GM21737 (cell line): ENCODE measurements around the gene LHFPL2.
"Not testable (repeated sequence)": the region's sequence is repeated elsewhere in the genome, so short reads cannot be mapped to it uniquely, and the experiment has no call there.

Experiments
- ATAC-seq: cut with Tn5 transposase; IDR thresholded peaks from one replicate; pipeline ENCODE4 v1.9.1; 2021; ENCODE audit warnings: mild to moderate bottlenecking, moderate library complexity; ENCODE audit not compliant: unreplicated experiment

LHFPL2 gene

DNA sequence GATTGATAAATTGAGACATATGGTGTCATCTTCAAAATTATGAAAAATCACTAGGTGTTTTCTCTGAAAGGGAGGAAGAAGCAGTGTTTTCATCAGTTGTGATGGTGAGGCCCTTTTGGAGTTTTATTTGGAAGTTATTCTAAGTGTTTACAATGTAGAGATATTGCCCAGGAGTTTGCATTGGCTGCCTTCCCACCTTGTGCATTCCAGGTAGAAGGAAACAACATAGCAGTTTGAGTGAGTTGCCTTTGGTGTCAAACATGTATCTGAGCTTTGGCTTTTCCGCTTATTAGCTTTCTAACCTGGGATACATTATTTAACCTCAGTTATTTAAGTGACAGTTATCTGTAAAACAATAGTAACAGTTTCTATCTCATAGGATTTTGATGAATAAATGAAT is 165.6 kb downstream of the LHFPL2 start:
- no peak for ATAC-seq

DNA sequence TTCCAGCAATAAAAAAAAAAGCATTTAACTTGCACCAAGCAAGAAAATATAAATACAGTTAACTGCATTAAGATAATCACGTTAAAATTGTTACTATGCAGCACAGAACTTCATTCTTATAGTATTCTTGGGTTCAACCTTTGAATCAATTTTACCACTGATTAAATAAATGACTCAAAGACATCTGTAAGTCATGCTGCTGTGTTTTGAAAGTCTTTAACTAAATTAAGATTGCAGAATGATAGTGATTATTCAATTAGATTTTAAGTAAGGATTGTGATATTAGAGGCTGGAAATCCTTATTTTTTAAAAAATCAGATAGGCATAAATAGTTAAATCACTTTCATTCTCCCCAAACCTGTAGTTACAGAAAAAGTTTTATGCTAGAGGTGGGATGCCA is 171.8 kb downstream of the LHFPL2 start:
- no peak for ATAC-seq

DNA sequence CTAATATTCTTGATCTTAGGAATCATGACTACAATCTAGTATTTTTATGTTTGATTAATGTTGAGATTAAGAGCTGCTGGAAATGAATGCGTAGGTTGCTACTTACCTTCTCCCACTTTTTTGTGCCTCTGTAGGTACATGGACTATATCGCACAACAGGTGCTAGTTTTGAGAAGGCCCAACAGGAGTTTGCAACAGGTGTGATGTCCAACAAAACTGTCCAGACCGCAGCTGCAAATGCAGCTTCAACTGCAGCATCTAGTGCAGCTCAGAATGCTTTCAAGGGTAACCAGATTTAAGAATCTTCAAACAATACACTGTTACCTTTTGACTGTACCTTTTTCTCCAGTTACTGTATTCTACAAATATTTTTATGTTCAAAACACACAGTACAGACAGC is 173.2 kb downstream of the LHFPL2 start:
- no peak for ATAC-seq

DNA sequence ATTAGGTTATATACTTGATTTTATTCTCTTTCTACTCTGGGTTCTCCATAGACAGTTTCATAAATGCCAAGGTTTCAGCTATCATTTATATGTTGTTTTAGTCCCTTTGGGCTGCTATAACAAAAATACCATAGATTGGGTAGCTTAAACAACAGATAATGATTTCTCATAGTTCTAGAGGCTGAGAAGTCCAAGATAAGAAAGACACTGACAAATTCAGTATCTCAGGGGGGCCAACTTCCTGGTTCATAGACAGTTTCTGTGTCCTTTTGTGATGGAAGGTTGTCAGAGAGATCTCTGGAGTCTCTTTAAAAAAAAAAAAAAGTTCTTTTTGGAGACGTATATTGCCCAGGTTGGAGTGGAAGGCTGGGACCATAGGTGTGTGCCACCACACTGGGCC is 174.8 kb downstream of the LHFPL2 start:
- ATAC-seq = no peak

DNA sequence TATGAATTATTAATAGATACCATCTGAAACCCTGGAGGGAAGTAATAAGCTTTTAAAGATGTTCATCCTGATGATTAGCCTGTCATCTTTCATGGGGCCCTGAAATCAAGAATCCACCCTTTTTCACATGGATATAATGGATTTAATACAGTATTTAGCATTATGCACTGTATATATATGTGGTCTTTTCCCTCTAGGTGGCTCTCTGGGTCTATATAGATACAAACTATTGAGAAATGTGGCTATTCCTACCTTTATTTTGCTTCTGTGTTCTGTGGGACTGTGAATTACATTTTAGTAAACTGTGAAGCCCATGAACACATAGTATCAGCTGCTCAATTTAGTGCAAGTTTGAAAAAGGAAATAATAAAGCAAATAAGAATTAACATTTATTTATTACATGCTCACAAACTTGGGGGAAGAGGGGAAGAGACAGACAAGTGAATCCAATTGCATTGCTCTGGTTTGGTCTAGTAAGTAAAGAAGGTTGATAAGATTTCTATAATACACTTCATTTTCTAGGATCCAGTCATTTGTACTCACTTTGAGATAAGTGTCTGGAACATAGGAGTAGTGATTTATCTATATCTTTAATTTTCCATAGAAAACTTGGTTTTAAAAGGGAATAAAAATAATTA is 176.0 kb downstream of the LHFPL2 start:
- ATAC-seq = no peak

DNA sequence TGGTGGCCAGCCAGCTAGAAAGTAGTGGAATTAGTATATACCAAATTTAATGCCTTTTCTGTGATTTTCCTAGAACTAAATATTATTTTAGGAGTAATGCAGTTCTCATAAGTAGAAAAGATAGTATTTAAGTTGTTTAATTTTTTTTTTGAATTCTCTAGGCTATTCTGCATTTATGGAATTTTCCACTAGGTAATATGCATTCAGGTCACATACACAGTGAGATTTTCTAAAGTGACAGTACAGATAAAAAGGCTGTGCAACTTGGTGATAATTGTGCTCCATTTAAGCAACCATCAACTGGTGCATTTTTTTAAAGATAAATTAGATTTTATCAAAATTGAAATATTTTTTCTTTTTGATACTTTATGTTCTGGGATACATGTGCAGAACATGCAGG is 176.7 kb downstream of the LHFPL2 start:
- ATAC-seq = no peak

DNA sequence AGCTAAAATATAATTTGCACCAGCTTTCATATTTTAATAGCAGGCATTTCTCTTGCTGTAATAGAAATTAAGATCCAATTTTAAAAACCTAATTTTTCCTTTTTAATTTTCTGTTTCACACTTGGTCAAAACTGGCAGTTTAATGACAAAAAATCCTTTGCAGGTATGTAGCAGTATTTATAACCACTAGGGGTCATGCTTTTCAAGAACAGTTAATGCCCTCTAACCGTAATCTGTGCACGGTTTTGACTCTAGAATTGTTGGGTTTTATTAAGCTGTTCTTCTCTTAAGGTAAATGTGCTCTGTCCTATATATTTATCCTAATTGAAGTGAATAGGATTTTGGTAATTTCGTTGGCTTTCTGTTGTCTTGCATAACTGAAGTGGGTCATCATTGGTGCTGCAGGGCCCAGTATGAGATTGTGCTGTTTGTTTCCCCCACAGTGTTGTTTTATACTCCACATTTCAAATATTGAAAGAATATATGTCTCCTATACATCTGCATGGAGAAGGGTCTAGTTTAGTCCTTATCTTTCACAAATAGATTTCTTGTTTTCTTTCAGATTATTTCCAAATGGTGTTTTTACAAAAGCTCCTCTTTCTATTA is 180.7 kb downstream of the LHFPL2 start:
- ATAC-seq = no peak

DNA sequence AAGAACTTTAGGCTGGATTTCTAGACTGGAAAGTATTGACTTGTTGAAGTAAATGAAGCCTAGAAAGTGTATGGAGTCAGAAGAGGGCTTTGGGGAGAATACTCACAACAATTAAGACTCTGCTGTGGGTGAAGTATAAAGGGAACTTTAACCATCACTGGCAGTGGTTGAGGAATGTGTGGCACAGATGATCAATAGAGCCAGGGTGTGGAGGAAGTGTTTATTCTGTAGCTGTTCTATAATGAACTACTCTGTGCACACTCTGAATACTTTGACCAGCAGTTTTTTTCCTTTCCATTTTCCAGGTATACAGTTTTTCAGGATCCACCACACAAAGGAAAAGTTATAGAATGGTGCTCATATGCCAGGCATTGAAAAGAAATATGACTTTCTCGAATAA is 181.4 kb downstream of the LHFPL2 start:
- ATAC-seq = no peak

DNA sequence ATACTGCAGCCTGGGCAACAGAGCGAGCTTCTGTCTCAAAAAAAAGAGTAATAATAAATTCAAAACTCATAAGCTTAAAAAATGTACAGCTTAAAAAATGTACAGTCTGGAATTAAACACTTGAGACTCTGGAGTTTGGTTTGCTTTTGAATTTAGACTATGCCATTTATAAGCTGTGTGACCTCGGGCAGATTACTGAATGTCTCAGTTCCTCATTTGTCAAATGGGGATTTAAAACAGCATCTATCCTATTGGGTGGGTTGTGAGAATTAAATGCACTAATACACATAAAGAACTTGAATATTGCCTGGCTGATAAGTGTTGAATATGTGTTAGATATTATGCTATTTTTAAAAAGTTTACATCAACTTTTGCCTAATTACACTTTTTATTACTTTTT is 189.7 kb downstream of the LHFPL2 start:
- ATAC-seq = no peak

DNA sequence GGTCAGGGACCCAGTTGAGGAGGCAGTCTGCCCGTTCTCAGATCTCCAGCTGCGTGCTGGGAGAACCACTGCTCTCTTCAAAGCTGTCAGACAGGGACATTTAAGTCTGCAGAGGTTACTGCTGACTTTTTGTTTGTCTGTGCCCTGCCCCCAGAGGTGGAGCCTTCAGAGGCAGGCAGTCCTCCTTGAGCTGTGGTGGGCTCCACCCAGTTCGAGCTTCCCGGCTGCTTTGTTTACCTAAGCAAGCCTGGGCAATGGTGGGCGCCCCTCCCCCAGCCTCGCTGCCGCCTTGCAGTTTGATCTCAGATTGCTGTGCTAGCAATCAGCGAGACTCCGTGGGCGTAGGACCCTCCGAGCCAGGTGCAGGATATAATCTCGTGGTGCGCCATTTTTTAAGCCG is 191.1 kb downstream of the LHFPL2 start:
- not testable (repeated sequence) for ATAC-seq

DNA sequence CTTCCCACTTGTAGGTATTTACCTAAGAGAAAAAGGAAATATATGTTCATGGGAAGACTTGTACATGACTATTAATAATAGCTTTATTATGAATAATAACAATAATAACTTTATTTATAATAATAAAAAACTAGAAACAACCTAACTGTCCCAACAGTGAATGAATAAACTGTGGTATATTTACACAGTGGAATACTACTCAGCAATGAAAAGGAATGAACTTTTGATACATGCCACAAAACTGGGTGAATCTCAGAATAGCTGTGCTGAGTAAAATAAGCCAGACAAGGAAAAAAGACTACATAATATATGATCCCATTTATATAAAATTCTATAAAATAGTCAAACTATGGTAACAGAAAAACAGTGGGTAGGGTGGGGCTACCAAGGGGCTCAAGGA is 199.5 kb downstream of the LHFPL2 start:
- no peak for ATAC-seq

DNA sequence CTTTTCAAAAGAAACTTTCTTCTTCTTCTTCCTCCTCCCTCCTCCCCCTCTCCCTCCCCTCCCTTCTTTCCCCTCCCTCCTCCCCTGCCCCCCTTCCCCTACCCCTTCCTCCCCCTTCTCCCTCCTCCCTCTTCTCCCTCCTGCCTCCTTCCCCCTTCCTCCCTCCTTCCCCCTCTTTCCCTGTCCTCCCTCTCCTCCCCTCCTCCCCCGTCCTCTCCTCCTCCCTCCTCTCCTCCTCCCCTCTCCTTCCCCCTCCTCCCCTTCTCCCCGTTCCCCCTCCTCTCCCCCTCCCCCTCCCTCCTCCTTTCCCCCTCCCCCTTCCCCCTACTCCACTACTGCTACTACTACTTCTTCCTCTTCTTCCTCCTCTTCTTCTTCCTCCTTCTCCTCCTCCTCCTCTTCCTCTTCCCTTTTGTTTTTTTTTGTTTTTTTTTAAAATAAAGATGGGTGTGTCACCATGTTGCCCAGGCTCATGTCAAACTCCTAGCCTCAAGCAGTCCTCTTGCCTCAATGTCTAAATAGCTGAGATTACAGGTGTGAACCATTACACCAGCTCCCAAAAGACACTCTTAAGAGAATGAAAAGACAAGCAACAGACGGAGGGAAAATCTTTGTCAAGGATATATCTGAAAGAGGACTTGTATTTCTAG is 200.7 kb downstream of the LHFPL2 start:
- ATAC-seq = no peak
